GM19328 (cell line): ENCODE measurements around the gene KRTAP10-2.
"Not testable (repeated sequence)": the region's sequence is repeated elsewhere in the genome, so short reads cannot be mapped to it uniquely, and the experiment has no call there.

ENCODE experiments used
- ATAC-seq: cut with Tn5 transposase; IDR thresholded peaks from one replicate; pipeline ENCODE4 v1.9.1; 2021; ENCODE audit warnings: mild to moderate bottlenecking, moderate library complexity; ENCODE audit not compliant: unreplicated experiment

KRTAP10-2 gene, protein sequence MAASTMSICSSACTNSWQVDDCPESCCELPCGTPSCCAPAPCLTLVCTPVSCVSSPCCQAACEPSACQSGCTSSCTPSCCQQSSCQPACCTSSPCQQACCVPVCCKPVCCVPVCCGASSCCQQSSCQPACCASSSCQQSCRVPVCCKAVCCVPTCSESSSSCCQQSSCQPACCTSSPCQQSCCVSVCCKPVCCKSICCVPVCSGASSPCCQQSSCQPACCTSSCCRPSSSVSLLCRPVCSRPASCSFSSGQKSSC

DNA sequence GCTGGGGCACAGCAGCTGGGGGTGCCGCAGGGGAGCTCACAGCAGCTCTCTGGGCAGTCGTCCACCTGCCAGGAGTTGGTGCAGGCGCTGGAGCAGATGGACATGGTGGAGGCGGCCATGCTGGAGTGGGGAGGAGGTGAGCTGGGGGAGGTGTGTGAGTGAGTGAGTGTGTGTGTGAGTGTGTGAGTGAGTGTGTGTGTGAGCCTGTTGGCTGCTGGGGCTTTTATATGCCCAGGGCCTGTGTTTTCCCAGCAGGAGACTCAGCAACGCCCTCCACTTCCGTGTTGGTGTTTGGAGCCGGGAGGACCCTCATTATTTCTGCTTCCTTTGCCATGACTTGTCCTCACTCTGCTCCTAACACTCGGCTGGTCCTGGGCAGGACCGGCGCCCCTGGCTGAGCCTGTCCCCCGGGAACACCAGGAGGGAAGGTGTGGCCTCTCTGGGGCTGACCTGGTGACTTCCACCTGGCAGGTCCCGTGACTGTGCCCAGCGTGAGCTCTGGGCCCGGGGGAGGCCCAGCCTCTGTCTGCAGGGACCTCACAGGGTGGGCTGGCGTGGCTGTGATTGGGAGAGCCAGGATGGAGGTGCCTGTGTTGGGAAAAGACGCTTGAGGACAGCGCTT, at the start of gene KRTAP10-2:
TSS of gene KRTAP10-2 (minus strand) at position 166 of the 622 bp plus-strand sequence. CDS start at position 119, 47 bp downstream.
- ATAC-seq = no peak

DNA sequence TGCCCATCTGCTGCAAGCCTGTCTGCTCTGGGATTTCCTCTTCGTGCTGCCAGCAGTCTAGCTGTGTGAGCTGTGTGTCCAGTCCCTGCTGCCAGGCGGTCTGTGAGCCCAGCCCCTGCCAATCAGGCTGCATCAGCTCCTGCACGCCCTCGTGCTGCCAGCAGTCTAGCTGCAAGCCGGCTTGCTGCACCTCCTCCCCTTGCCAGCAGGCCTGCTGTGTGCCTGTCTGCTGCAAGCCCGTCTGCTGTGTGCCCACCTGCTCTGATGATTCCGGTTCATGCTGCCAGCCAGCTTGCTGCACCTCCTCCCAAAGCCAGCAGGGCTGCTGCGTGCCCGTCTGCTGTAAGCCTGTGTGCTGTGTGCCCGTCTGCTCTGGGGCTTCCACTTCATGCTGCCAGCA, 49.8 kb upstream of the KRTAP10-2 start:
- not testable (repeated sequence) for ATAC-seq

DNA sequence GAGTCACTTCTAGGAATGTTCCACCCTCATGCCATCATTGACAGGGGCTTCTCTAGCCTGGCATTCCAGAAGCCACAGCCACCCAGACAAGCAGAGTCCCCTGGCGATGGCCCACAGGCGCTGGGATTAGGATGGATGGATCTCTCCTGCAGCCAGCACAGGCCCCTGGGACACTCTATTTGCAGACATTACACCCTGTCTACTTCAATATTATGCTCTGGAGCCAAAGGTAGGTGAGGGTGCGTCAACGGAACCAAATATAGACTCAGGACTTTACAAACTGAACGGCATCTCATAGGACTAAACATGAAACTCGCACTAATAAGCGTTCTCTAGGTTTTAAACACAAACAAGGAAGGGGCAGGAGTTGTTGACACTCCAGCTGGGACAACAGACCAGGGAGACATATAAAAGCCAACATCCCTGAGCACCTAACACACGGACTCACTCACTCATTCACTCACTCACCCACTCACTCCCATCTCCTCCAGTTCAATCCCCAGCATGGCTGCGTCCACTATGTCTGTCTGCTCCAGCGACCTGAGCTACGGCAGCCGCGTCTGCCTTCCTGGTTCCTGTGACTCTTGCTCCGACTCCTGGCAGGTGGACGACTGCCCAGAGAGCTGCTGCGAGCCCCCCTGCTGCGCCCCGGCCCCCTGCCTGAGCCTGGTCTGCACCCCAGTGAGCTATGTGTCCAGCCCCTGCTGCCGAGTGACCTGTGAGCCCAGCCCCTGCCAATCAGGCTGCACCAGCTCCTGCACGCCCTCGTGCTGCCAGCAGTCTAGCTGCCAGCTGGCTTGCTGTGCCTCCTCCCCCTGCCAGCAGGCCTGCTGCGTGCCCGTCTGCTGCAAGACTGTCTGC, 49.0 kb upstream of the KRTAP10-2 start, which contains the start of gene KRTAP10-7:
TSS of gene KRTAP10-7 (plus strand) at position 480 of the 861 bp plus-strand sequence. CDS start at position 505, 25 bp downstream.
- ATAC-seq = not testable (repeated sequence)

DNA sequence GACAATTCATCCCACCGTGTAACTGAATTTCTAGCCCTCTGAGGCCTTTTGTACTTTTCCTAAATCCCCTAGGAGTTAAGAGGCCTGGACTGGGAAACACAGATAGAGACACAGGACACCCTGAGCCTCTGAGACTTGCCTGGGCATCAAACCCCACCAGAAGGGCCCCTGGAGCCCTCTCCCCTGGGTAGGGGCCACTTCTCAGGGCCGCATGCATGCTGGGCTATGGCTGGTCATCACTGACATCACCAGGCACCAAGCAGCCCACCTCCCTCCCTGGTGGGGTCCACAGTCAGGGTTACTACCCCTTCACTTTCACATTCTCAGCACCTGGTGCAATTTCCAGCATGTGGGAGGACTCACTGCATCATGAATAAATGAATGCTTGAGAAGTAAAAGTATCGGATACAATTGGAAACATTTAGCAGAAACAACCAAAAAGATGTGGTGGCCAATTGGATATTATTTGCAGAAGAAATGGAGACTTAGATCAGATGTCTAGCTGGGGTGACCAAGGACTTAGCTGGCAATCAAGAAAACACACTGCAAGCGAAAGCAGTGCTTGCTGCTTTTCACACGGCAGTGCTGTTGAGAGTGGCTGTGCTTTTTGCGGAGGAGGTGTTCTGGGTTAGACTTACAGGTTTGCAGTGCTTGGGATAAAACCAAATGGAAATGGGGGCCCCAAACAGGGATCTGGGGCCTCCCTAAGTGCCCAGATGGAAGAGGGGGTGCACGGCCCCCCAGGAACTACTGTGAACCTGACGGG, 48.1 kb upstream of the KRTAP10-2 start:
- no peak for ATAC-seq

DNA sequence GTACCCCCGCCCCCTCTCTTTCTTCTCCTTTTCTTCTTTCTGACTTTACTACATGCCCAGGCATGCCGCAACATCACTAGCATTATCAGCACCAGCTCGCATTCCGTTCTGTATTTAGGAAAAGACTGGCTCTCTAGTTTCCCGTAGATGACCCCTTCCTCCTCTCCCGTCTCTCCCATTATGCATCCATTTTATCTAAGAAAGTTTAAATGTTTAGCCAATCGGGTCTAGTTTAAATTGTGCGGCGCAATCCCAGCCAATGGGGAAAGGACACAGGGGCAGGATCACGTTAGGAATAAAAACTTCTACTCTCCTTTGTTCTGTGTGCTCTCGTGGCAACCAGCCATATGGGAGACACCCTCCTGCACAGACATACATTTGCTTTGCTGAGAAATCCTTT, 46.8 kb upstream of the KRTAP10-2 start:
- no peak for ATAC-seq

DNA sequence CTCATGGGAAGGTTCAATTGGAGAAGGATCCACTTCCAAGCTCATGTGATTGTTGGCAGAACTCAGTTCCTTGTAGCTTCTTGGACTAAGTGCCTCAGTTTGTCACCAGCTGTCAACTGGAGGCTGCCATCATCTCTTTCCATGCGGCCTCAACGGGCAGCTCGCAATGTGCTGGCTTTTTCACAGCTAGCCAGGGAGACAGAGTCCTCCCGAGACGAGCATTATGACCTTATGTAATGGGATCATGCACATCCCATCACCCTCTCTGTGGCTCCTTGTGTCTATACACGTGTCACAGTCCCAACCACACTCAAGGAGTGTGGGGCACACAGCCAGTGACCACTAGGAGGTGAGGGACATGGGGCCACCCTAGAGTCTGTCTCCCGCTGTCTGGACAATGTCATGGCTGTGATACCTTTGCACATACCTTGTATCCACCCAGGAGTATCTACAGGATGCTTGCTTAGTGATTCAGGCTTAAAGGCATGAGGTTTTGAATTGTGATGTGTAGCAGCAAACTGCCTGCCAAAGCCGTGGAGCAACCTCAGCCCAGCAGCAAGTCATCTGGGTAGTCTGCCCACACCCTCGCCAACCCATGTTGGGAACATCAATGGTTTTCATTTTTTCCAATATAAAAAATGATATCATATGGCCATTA, 44.9 kb upstream of the KRTAP10-2 start:
- no peak for ATAC-seq

DNA sequence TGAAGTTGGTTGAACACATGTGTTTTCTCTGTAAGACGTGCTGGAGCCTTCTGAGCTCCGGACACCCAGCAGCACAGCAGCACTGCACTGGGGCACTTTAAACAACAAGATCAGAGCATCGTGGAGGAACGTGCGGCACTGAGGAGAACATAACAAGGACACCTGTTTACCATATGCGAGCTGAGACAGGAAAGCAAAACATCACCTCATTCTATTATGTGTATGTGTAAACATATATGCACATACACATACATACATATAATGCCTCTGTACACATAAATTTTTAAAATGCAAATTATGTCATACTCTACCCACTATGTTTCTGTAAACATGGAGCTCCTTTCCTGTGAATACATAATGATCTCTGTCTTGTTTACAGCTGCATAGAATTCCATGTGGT, 44.2 kb upstream of the KRTAP10-2 start:
- no peak for ATAC-seq

DNA sequence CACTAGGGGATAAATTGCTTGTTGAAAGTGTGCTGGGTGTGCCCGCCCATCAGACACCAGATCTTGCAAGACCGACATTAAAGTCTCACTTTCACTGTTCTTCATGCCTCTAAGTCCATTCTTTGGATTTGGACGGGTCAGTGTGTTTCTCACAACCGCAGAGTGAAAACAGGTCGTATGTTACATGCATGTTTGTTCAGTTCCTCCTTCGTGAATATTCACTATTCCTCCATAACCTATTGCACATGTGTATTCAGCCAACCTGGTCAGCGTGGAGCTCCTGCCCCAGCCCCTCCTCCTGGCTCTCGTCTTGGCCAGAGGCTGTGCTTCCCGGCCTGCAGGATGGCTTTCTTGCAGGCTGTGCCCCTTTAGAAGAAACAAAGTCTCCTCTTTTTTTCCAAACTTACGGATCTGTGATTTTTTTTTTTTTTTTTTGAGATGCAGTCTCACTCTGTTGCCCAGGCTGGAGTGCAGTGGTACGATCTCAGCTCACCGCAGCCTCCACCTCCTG, 43.2 kb upstream of the KRTAP10-2 start:
- ATAC-seq = no peak

DNA sequence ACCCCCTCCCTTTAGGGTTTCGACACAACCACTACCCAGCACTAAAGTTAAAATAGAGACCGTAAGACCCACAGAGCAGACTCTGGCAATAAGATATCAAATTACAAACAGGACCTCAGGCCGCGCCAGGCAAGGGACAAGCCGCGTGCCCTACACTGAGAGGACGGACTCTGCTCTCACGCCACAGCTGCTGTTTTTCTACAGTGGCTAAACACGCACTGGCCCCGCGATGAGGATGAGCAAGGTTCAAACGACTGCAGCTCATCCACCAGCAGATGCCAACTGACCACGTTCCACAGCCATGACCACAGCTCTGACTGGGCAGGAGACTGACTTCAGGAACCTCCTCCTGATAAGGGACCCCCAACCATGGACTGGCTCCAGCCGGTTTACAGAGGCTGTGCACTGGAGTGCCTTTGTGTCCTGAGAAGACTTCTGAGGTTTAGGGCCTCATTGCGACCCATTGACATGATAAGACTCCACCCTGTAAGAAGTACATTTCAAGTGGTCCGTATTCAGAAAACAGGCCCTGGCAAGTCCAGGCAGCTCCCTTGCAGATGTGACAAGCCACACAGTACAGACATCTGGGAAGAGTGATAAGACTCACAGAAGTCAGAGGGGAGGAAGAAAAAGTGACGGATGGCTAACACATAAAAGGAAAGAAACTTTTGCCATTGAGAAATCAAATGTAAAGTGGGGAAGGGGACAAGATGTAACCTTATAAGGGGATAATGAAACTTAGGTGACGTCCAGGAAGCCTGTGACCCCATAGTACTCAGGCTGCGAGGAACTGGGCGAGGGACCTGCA, 42.5 kb upstream of the KRTAP10-2 start:
- ATAC-seq = no peak

DNA sequence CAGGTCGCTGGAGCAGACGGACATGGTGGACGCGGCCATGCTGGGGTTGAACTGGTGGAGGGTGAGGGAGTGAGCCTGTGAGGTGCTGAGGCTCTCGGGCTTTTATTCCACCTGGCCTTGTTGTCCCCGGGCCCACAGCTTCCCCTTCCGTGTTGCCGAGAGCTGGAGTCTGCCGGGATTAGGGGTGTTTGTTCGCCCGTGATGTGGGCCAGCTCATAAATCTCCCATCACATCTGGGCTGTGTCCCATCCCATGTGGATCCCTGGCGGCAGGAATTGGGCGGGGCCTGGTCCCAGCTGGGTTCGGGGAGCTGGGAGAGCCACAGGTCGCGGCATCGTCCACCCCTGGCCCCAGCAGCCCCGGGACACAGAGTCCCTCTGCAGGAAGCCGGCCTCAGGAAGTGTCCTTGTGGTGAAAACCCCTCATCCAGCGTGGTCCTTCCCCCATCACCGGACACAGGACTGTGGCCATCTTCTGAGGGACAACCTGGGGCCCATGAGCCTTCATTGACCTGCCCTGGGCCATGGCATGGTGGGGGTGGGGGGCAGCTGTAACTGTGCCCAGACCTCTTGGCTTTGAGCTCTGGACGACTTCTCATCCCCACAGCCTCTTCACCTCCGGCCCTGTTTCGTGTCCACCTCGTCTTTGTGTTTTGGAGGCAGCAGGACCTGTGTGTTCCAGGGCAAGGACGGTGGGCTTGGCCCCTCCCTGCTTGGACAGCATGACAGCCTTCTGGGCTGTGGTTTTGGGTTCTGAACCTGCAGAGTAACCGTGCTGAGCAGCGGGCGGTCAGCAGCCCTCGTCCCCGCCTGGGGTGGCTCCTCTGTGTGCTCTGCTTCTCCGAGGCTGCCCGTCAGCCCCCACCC, 41.4 kb upstream of the KRTAP10-2 start, which contains the start of gene KRTAP10-6:
TSS of gene KRTAP10-6 (minus strand) at position 60 of the 866 bp plus-strand sequence. CDS start at position 39, 21 bp downstream.
- no peak for ATAC-seq

DNA sequence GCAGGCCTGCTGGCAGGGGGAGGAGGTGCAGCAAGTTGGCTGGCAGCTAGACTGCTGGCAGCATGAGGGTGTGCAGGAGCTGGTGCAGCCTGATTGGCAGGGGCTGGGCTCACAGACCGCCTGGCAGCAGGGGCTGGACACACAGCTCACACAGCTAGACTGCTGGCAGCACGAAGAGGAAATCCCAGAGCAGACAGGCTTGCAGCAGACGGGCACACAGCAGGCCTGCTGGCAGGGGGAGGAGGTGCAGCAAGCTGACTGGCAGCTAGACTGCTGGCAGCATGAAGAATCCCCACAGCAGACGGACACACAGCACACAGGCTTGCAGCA, 40.5 kb upstream of the KRTAP10-2 start:
- ATAC-seq = not testable (repeated sequence)

DNA sequence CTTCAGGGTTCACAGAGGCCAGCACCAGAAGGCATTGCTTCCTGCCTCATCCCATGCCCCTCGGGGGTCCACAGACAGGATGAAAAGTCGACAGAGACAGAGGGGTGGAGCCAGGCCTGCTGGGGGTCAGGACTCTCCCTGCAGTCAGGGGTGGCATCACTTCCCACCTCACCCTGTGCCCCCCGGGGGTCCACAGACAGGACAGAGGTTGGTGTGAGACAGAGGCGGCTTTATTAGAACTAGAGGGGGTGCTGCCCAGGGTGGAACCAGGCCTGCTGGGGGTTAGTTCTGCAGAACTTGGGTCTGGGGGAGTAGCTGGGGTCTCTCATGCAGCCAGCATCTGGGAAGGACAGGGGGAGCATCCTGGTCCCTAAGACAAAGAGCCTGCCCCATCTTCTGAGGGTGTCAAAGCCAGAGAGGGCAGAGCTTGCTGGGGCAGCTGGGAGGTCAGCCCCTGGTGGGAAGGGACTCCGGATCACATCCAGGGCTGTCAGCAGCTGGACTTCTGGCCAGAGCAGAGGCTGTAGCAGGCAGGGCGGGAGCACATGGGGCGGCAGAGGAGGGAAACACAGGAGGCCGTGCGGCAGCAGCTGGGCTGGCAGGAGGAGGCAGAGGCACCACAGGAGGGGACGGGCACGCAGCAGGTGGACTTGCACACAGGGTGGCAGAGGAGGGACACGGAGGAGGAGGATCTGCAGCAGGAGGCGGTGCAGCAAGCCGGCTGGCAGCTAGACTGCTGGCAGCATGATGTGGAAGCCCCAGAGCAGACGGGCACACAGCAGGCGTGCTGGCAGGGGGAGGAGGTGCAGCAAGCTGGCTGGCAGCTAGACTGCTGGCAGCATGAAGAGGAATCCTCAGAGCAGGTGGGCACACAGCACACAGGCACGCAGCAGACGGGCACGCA, 39.8 kb upstream of the KRTAP10-2 start:
- not testable (repeated sequence) for ATAC-seq

DNA sequence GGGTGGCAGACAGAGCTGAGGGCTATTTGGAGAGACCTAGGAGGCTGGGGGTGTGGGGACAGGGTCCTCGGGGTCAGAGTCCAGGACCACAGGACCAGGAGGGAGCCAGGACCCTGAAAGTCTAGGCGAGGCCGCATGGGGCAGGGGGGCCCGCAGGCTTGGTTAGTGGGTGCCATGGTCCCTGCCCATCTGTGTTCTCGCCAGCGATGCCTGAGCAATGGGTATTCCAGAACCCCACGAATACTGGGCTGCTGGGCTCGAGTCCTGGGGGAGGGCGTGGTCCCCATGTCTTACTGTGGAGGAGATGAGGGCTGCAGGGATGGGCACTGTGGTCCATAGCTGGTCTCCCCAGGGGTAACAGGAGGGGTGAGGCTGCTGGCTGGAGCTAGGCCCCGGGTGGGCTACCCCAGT, 39.0 kb upstream of the KRTAP10-2 start:
- ATAC-seq = no peak

DNA sequence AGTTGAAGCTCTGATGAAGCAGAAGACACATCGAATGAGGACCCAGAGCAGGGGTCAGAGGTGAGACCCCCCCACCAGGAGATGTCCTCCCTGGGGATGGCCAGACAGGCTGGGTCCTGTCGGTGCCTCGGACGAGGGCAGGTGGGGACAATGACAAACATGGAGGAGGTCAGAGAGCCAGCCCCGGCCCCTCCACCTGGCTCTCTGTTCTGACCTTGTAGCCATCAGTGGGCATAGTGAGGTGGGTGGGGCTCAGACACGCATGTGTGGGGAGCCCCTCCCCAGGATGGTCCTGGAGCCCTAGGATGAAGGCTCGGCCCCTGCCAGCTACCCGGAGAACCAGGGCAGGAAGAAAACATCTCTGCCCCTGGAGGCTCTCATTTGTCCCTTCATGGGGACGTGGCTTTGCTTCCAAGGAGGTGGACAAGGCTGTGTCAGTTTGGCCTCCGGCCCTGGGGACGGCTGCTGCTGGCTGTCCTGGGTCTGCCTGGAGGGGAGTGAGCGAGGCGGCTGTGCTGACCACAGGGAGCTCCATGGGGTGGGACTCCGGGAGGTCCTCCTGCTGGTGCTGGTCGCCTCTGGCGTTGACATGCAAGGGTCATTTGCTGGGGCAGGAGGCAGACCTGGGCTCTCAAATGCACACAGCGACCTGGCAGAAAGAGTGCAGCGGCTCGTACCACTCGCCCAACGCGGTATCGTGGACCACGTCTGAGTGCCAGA, 38.4 kb upstream of the KRTAP10-2 start:
- ATAC-seq = no peak

DNA sequence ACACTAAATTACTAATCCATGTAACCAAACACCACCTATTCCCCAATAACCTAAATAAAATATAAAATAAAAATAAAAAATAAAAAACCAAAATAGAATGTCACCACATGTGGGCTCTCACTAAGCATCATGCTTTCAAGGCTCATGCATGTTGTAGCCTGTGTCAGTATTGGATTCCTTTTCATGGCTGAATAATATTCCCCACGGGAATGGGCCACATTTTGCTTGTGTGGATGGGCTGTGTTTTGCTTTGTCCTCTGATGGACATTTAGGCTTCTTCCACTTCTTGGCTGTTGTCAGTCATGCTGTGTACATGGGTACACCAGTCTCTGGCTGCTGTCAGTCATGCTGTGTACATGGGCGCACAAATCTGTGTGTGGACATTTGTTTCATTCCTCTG, 37.8 kb upstream of the KRTAP10-2 start:
- no peak for ATAC-seq

DNA sequence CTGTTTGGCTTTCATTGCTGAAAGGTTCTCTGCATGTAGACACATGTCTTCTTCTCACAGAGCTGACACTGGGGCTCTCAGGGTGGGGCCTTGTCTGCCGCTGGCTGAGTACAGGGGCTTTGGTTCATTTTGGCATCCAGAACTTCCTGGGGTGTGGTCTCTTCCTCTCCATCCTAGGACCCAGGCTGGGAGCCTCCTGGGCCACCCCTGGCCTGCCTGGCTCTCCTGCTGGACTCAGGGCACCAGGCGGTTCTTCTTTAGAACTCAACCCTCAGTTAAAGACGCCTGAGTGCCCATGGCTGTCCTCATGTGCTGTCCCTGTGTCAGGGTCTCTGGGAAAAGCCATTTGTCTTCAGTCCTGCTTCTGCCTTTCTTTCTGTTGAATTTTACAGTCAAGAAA, 34.6 kb upstream of the KRTAP10-2 start:
- ATAC-seq = no peak

DNA sequence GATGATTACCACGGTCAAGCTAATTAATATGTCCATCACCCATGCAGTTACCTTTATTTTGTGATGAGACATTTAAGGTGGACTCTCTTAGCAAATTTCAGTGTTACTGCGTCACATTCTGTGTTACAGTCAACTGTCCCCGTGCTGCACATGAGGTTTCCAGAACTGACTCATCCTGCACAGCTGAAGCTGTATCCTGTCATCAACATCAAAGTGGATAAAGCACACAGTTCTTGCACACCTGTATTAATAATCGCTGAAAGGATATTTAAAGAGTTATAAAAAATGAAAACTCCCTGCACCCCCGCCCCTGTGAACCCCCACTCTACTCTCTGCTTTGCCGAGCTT, 32.5 kb upstream of the KRTAP10-2 start:
- no peak for ATAC-seq
